D721Med (cell line): Measurements from ENCODE around the gene TOLLIP.

Experiments
- DNase-seq: peaks from one replicate; pipeline ENCODE4 v3.0.0; 2011; ENCODE audit warnings: low spot score; ENCODE audit not compliant: insufficient read length
- FAIRE-seq: peaks from 2 replicates; lab custom pipeline; 2011; peaks lifted over from hg19 to GRCh38; lab: Jason Lieb, UNC
- CTCF ChIP-seq: IDR thresholded peaks from 2 replicates; pipeline ENCODE4 v1.5.1; 2012; ENCODE audit warnings: mild to moderate bottlenecking, control low read depth; ENCODE audit not compliant: insufficient read depth; ENCODE audit errors: missing control alignments

TOLLIP gene

GRCh38 chr11:1307998-1308742 is 1.3 kb downstream of the TOLLIP start:
- FAIRE-seq (no peak), DNase-seq (no peak)
- TF ChIP-seq CTCF, result no peak

GRCh38 chr11:1307163-1307870 is 2.1 kb downstream of the TOLLIP start:
- FAIRE-seq (no peak), DNase-seq (no peak)
- TF ChIP-seq CTCF, result no peak

- FAIRE-seq (no peak), DNase-seq (no peak)
- no peak for TF ChIP-seq CTCF
Measured at GRCh38 chr11:1306186-1307162, 3.0 kb downstream of the TOLLIP start.

- DNase-seq, result no peak
- FAIRE-seq, result no peak
- TF ChIP-seq CTCF, result no peak
Measured at GRCh38 chr11:1305501-1306056, 3.9 kb downstream of the TOLLIP start.

GRCh38 chr11:1305063-1305495 is 4.4 kb downstream of the TOLLIP start:
- no peak for TF ChIP-seq CTCF
- DNase-seq (no peak), FAIRE-seq (no peak)

- FAIRE-seq (no peak), DNase-seq (no peak)
- no peak for TF ChIP-seq CTCF
Measured at GRCh38 chr11:1304380-1304779, 5.1 kb downstream of the TOLLIP start.
